ENCODE results near the gene SETBP1.

SETBP1 gene

GRCh38 chr18:44881461-44882162 lies 200.9 kb downstream of the SETBP1 start:
- ATAC-seq, result no peak
- TF ChIP-seq ZC3H10 (CRISPR knock-in tag; IDR thresholded peaks at IDR 0.05), result no peak
- no peak for TF ChIP-seq ARNTL (CRISPR knock-in tag; IDR thresholded peaks at IDR 0.05; ENCODE audit: borderline replicate concordance, low read depth)
- TF ChIP-seq ZNF70 (CRISPR knock-in tag; IDR thresholded peaks at IDR 0.05), result no peak
- no peak for TF ChIP-seq OSR1 (CRISPR knock-in tag; IDR thresholded peaks at IDR 0.05)
- TF ChIP-seq PPARA (CRISPR knock-in tag; IDR thresholded peaks at IDR 0.05; ENCODE audit: borderline replicate concordance), result no peak
- TF ChIP-seq ESRRG (CRISPR knock-in tag; IDR thresholded peaks at IDR 0.05), result no peak
- no peak for TF ChIP-seq TSHZ2 (CRISPR knock-in tag; IDR thresholded peaks at IDR 0.05)
- no peak for TF ChIP-seq CSDC2 (CRISPR knock-in tag; IDR thresholded peaks at IDR 0.05)
- TF ChIP-seq CSRNP3 (CRISPR knock-in tag; IDR thresholded peaks at IDR 0.05), result no peak
- no peak for TF ChIP-seq ISL1 (CRISPR knock-in tag; IDR thresholded peaks at IDR 0.05)
- no peak for TF ChIP-seq ZNF8 (CRISPR knock-in tag; IDR thresholded peaks at IDR 0.05)
- TF ChIP-seq SNAI2 (CRISPR knock-in tag; IDR thresholded peaks at IDR 0.05), result no peak
- TF ChIP-seq ZFP3 (CRISPR knock-in tag; IDR thresholded peaks at IDR 0.05), result no peak
- no peak for TF ChIP-seq TCF4 (CRISPR knock-in tag; IDR thresholded peaks at IDR 0.05; ENCODE audit: borderline replicate concordance)
- TF ChIP-seq RARB (CRISPR knock-in tag; IDR thresholded peaks at IDR 0.05), result no peak
- no peak for TF ChIP-seq BACH2 (CRISPR knock-in tag; IDR thresholded peaks at IDR 0.05; ENCODE audit: borderline replicate concordance)
- TF ChIP-seq ZNF565 (CRISPR knock-in tag; conservative IDR thresholded peaks at IDR 0.05; ENCODE audit: low read depth), result no peak
- no peak for TF ChIP-seq TOX (CRISPR knock-in tag; IDR thresholded peaks at IDR 0.05; ENCODE audit: borderline replicate concordance)
- TF ChIP-seq CREB5 (CRISPR knock-in tag; IDR thresholded peaks at IDR 0.05; ENCODE audit: low read depth), result no peak

GRCh38 chr18:44882163-44882868 lies 201.6 kb downstream of the SETBP1 start:
- no peak for ATAC-seq

More at GRCh38 chr18:44882163-44882868, 201.6 kb downstream of the SETBP1 start:
- no peak for TF ChIP-seq ARNTL (CRISPR knock-in tag; IDR thresholded peaks at IDR 0.05; ENCODE audit: borderline replicate concordance, low read depth)
- TF ChIP-seq CSDC2 (CRISPR knock-in tag; IDR thresholded peaks at IDR 0.05), result no peak
- no peak for TF ChIP-seq ZNF70 (CRISPR knock-in tag; IDR thresholded peaks at IDR 0.05)
- TF ChIP-seq RARB (CRISPR knock-in tag; IDR thresholded peaks at IDR 0.05), result no peak
- no peak for TF ChIP-seq TCF4 (CRISPR knock-in tag; IDR thresholded peaks at IDR 0.05; ENCODE audit: borderline replicate concordance)
- TF ChIP-seq BACH2 (CRISPR knock-in tag; IDR thresholded peaks at IDR 0.05; ENCODE audit: borderline replicate concordance), result no peak
- no peak for TF ChIP-seq ZNF8 (CRISPR knock-in tag; IDR thresholded peaks at IDR 0.05)
- no peak for TF ChIP-seq CREB5 (CRISPR knock-in tag; IDR thresholded peaks at IDR 0.05; ENCODE audit: low read depth)
- no peak for TF ChIP-seq TSHZ2 (CRISPR knock-in tag; IDR thresholded peaks at IDR 0.05)
- no peak for TF ChIP-seq GLIS3 (CRISPR knock-in tag; IDR thresholded peaks at IDR 0.05)
- no peak for TF ChIP-seq SNAI2 (CRISPR knock-in tag; IDR thresholded peaks at IDR 0.05)
- TF ChIP-seq ESRRG (CRISPR knock-in tag; IDR thresholded peaks at IDR 0.05), result no peak
- TF ChIP-seq ISL1 (CRISPR knock-in tag; IDR thresholded peaks at IDR 0.05), result no peak
- TF ChIP-seq ZFP3 (CRISPR knock-in tag; IDR thresholded peaks at IDR 0.05), result no peak
- TF ChIP-seq PPARA (CRISPR knock-in tag; IDR thresholded peaks at IDR 0.05; ENCODE audit: borderline replicate concordance), result no peak
- no peak for TF ChIP-seq OSR1 (CRISPR knock-in tag; IDR thresholded peaks at IDR 0.05)
- TF ChIP-seq TOX (CRISPR knock-in tag; IDR thresholded peaks at IDR 0.05; ENCODE audit: borderline replicate concordance), result no peak

Measured in SK-N-SH treated with all-trans-retinoic acid at 6 μM for 48 hours (cell line).